ENCODE measurements around the gene XCL1. TPM values are rescaled to one million over a fixed set of nuclear protein-coding genes. Genes with fewer than 3 reads are reported as not detected.

The XCL1 gene
- total RNA-seq, 4 donors from 2014 or later, result 0.42 to 1.2 (median 0.91) TPM; not detected in 1

DNA sequence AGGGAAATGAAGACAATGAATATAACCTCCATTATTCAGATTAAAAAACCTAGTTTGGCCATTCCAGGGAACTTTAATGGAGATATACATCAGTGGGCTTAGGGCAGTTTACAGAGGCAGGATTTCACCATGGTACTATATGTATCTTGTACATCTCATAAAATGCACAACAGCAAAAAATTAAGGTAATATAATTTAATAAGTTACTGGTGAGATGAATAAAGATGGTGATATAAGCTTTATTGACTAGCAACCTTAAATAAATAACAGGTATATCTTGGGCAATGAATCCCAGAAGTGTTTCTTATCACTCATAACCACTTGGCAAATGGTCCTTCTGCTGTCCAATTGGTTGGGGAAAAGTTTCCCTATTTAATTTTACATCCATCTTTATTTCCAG is 29.0 kb downstream of the XCL1 start:
- no peak overlapping the region for H3K4me3 ChIP-seq
- no peaks in the 10 kb centered on the region for H3K9me3 ChIP-seq
- peak; percentile 4 for DNase-seq (ENCODE audit: extremely low spot score)
- no peaks in the 10 kb centered on the region for H3K36me3 ChIP-seq
- intact Hi-C loops (cut with DNase I), result loop anchor here (10.0 kb wide), 2 partner anchors 261 to 529 kb away; no protein-coding TSS in a partner anchor
- H3K4me1 ChIP-seq, result peaks cover 25 to 64% (median 47%) of the 10 kb centered on the region in 4 donors
- peak overlapping the region in 2 of 4 donors; percentile 11 to 16 for H3K27ac ChIP-seq (replicated peaks in 1 of 4)
- H3K27me3 ChIP-seq, result no peaks in the 10 kb centered on the region
- TF ChIP-seq, protein P1, sequence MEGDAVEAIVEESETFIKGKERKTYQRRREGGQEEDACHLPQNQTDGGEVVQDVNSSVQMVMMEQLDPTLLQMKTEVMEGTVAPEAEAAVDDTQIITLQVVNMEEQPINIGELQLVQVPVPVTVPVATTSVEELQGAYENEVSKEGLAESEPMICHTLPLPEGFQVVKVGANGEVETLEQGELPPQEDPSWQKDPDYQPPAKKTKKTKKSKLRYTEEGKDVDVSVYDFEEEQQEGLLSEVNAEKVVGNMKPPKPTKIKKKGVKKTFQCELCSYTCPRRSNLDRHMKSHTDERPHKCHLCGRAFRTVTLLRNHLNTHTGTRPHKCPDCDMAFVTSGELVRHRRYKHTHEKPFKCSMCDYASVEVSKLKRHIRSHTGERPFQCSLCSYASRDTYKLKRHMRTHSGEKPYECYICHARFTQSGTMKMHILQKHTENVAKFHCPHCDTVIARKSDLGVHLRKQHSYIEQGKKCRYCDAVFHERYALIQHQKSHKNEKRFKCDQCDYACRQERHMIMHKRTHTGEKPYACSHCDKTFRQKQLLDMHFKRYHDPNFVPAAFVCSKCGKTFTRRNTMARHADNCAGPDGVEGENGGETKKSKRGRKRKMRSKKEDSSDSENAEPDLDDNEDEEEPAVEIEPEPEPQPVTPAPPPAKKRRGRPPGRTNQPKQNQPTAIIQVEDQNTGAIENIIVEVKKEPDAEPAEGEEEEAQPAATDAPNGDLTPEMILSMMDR (IDR thresholded peaks at IDR 0.05), result no peak
- TF ChIP-seq POLR2AphosphoS5 (IDR thresholded peaks at IDR 0.05) (no peak), EP300 (IDR thresholded peaks at IDR 0.05) (no peak), POLR2A (IDR thresholded peaks at IDR 0.05; ENCODE audit: low read depth) (no peak)

DNA sequence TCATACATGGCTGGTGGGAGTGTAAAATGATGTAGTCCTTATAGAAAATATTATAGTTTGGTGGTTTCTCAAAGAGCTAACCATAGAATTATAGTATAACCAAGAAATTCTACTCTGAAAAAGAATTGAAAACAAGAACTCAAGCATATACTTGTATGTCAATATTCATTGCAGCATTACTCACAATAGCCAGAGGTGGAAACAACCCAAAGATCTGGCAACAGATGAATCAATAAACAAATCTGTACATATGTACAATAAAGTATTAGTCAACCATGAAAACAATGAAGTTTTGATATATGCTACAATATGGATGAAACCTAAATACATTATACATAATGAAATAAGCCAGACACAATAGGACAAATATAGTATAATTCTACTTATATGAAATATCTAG is 29.7 kb downstream of the XCL1 start:
- TF ChIP-seq POLR2AphosphoS5 (IDR thresholded peaks at IDR 0.05) (no peak), EP300 (IDR thresholded peaks at IDR 0.05) (no peak), POLR2A (IDR thresholded peaks at IDR 0.05; ENCODE audit: low read depth) (no peak)
- TF ChIP-seq, protein P1 (IDR thresholded peaks at IDR 0.05), result no peak
- no peaks in the 10 kb centered on the region for H3K27me3 ChIP-seq
- H3K4me3 ChIP-seq, result no peak overlapping the region
- H3K9me3 ChIP-seq, result no peaks in the 10 kb centered on the region
- H3K4me1 ChIP-seq, result peaks cover 25 to 63% (median 43%) of the 10 kb centered on the region in 4 donors
- DNase-seq (ENCODE audit: extremely low spot score), result no peak
- no peak overlapping the region for H3K27ac ChIP-seq (replicated peaks in 1 of 4)
- no peaks in the 10 kb centered on the region for H3K36me3 ChIP-seq
- intact Hi-C loops (cut with DNase I), result loop anchor here (10.0 kb wide), 2 partner anchors 261 to 529 kb away; no protein-coding TSS in a partner anchor

DNA sequence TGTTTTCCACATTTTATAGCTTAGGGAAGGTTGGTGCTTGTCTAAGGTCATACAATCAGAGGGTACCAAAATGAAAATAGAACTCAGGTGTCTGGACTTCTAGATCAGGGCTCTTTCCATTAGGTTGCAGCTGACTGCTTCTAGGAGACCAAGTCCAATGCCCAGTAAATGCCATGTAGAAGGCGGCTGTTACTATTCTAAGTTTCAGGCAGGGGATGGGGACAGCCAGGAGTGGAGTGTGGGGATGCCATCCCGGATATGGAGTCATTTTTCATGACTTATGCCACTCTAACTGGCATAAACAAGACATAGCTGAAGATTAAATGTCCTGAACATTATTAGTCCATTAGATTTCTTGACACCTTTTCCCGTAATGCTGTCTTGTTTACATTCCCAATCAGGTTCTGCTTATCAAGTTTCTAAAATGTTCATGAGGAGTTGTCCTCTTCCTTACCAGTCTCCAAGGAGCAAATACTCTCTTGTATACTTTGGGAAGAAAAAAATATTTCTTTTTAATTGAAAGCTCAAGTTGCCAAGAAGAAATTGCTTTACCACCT is 31.5 kb downstream of the XCL1 start:
- intact Hi-C loops (cut with DNase I), result loop anchor here (10.0 kb wide), 2 partner anchors 263 to 527 kb away; no protein-coding TSS in a partner anchor
- Histone ChIP-seq H3K27me3 (no peaks in the 10 kb centered on the region), H3K27ac (replicated peaks in 1 of 4) (peak overlapping the region; percentile 50 to 73 (median 60)), H3K9me3 (no peaks in the 10 kb centered on the region), H3K36me3 (no peaks in the 10 kb centered on the region), H3K4me3 (no peak overlapping the region), H3K4me1 (peaks cover 28 to 50% (median 40%) of the 10 kb centered on the region in 4 donors)
- peak; percentile 47 for DNase-seq (ENCODE audit: extremely low spot score)
- TF ChIP-seq, protein P1 (IDR thresholded peaks at IDR 0.05), result no peak
- TF ChIP-seq EP300 (IDR thresholded peaks at IDR 0.05), result peak; percentile 7
- WGBS, result 76% methylated on average over 3 of the region's 3 CpGs

DNA sequence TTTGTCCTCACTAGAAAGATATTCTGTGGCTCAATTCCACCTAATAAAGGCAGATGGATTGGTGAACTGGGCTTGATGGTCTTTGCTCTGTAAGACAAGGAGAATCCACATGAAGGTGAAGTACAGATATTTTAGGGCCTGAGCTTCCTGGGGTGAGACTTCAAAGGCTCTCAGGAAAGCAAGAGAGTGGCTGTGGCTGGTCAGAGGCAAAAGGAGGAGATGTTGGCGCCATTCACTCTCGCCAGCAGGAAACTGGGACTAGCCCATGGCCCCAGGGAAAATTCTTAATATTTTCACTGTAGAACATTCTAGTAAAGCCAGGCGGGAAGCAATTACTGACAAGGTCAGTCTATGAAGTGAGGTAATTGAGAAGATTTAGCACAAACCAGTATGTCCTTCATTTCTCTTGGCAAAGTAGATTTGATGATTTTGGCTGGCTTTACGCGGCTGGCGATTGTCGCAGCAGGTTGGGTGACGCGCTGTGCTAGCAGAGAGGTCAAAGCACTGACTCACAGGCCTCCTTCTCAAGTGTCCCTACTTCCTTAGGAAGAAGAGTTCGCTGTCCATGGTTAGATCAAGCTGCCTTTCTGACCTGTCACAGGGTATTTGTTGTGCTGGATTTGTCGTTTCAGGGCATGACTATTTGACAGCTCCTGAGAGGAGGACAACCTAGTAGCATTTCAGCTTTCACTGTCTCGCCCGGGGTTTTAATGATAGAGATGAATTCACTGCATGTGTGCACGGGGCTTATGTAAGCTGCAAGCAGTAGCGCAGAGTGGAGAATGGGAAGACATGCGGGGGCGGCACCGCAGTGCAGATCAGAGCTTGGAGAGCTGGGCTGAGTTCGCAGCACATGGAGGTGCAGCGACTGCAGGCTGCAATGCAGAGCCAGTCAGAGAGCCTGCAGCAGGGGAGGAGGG is 32.7 kb downstream of the XCL1 start:
- Histone ChIP-seq H3K27me3 (no peaks in the 10 kb centered on the region), H3K9me3 (no peaks in the 10 kb centered on the region), H3K27ac (replicated peaks in 1 of 4) (peak overlapping the region; percentile 55 to 73 (median 64)), H3K36me3 (no peaks in the 10 kb centered on the region), H3K4me3 (no peak overlapping the region), H3K4me1 (peaks cover 34 to 50% (median 43%) of the 10 kb centered on the region in 4 donors)
- 46% methylated on average over 20 of the region's 20 CpGs for WGBS
- intact Hi-C loops (cut with DNase I), result loop anchor here (10.0 kb wide), 2 partner anchors 264 to 526 kb away; no protein-coding TSS in a partner anchor
- TF ChIP-seq EP300 (IDR thresholded peaks at IDR 0.05) (no peak), POLR2AphosphoS5 (IDR thresholded peaks at IDR 0.05) (peak; percentile 5 to 22)
- DNase-seq (ENCODE audit: extremely low spot score), result peak; percentile 91
